ENCODE data around the gene FOXM1. TPM values are rescaled to one million over a fixed set of nuclear protein-coding genes. Genes with fewer than 3 reads are reported as not detected.

FOXM1 gene, protein sequence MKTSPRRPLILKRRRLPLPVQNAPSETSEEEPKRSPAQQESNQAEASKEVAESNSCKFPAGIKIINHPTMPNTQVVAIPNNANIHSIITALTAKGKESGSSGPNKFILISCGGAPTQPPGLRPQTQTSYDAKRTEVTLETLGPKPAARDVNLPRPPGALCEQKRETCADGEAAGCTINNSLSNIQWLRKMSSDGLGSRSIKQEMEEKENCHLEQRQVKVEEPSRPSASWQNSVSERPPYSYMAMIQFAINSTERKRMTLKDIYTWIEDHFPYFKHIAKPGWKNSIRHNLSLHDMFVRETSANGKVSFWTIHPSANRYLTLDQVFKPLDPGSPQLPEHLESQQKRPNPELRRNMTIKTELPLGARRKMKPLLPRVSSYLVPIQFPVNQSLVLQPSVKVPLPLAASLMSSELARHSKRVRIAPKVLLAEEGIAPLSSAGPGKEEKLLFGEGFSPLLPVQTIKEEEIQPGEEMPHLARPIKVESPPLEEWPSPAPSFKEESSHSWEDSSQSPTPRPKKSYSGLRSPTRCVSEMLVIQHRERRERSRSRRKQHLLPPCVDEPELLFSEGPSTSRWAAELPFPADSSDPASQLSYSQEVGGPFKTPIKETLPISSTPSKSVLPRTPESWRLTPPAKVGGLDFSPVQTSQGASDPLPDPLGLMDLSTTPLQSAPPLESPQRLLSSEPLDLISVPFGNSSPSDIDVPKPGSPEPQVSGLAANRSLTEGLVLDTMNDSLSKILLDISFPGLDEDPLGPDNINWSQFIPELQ
- polyA plus RNA-seq (ENCODE audit: insufficient read depth in 1 of 5, insufficient read length in 5 of 5, low replicate concordance in 1 of 5) = 10 to 100 TPM; 24.6 to 45.3 (median 32.0) TPM
- long read RNA-seq, donor 1, partial matches to known transcripts = 16 of 18 reads
- long read RNA-seq, donor 1, other reads (novel, unspliced or antisense) = 0 of 18 reads
- long read RNA-seq, donor 2, partial matches to known transcripts = 14 of 17 reads
- long read RNA-seq, donor 2, other reads (novel, unspliced or antisense) = 0 of 17 reads
- long read RNA-seq, donor 3, partial matches to known transcripts = 0 of 3 reads
- long read RNA-seq, donor 3, other reads (novel, unspliced or antisense) = 0 of 3 reads
- long read RNA-seq, donor 4, partial matches to known transcripts = 70 of 84 reads
- long read RNA-seq, donor 4, other reads (novel, unspliced or antisense) = 13 of 84 reads
- long read RNA-seq, donor 5, partial matches to known transcripts = 6 of 10 reads
- long read RNA-seq, donor 5, other reads (novel, unspliced or antisense) = 0 of 10 reads
- long read RNA-seq, donor 6, partial matches to known transcripts = 0 of 1 reads
- long read RNA-seq, donor 6, other reads (novel, unspliced or antisense) = 0 of 1 reads
- long read RNA-seq, donor 7, partial matches to known transcripts = 0 of 1 reads
- long read RNA-seq, donor 7, other reads (novel, unspliced or antisense) = 0 of 1 reads
- long read RNA-seq, donor 8, partial matches to known transcripts = 0 of 2 reads
- long read RNA-seq, donor 8, other reads (novel, unspliced or antisense) = 0 of 2 reads

DNA sequence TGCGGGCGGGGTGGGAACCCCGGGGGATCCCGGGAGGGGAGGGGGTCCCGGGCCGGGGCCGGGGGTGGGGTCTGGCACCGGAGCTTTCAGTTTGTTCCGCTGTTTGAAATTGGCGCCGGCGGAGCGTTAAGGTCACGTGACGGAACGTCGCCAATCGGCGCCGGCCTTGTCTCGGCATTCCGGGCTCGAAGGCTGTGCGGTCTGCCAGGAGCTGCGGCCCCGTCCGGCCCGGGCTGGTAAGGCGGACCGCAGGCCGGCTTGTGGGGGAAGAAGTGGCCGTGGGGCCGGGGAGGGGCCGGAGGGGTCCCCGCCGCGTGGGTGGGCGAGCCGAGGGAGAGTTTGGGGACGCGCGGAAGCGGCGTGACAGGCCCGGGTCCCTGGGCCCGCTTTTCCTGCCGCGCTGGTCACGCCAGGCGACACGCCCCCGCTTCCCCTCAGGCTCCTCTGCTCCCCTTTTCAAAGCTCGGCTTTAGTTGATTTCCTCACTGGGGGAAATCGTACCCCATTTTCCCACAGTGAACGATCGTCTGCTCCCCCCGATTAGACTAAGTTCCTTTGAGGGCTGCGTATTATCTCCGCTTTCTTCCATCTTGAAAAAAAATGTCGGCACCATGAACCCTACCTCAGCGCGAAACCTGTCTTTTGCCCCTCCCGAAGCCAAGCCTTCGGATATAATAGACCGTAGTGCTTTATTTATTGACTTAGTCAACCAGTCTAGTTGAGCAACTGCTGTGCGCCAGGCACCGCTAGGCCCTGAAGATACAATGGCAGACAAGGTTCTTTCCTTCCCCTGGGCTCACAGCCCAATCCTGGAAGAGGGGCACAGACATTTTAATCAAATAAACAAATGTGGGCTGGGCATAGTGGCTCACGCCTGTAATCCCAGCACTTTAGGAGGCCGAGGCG, at the start of gene FOXM1, which contains the start of gene RHNO1:
Gene FOXM1 (minus strand): TSS at position 128 of the 906 bp plus-strand sequence. CDS start 2,696 bp downstream, outside the sequence.
Gene RHNO1 (plus strand): TSS at position 177 of the 906 bp plus-strand sequence. CDS start 8,144 bp downstream, outside the sequence.
- peak; percentile 91 to 93 for DNase-seq

DNA sequence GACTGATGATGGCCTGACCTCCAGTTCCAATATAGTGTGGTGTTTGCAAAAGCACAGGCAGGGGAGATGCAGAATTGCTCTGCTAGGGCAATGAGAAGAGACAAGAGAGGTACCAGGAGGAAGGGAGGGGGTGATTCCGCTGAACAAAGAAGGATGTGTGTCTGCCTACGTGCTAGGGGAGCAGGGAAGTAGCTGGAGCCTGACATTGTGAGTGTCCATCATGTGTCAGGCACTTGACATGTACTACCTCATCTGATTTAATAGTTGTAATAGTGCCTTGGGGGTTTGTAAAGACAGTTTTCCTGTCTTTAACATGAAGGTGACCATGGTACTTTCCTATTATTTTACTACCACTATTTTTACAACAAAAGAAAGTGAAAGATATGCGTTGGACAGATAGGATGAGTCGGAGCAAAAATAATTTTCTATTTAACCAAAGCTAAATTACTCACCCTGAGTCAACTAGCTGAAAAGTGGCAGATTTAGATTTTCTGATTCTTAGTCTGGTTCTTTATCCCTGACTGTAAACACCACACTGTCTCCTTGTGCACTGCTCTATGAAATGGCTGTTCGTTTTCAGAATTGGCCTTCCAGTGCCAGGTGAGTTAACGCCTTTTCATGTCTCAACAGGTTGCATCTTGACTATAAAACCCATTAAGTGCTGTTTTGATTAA, 48.5 kb upstream of the FOXM1 start:
- DNase-seq = no peak

DNA sequence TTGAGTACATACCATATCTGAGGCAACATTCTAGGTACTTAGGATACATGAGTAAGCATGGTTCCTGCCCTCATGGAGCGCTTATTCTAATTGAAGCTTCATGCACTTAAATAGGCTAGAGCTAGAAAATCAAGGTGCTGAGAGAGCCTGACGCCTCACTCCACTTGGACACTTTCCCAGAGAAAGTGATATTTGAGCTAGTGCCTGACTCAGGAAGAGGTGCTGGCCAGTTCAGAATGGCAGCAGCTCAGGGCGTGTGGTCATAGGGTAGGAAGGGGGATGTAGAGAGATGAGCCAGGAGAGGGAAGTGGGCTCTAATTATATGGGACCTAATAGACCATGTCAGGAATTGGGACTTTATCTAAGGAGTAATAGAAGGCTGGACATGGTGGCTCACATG, 47.0 kb upstream of the FOXM1 start:
- no peak for DNase-seq

DNA sequence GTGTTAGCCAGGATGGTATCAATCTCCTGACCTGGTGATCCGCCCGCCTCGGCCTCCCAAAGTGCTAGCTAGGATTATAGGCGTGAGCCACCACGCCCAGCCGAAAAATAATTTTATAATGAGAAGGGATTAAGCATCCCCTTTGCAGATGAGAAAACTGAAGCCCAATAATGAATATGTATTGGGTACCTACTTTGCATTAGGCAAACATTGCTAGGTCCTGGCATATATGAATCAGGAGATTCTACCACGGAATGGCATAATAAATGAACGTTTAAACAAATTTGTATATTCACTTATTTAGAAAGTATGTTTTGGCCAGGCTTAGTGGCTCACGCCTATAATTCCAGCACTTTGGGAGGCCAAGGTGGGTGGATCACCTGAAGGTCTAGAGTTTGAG, 46.1 kb upstream of the FOXM1 start:
- no peak for DNase-seq

DNA sequence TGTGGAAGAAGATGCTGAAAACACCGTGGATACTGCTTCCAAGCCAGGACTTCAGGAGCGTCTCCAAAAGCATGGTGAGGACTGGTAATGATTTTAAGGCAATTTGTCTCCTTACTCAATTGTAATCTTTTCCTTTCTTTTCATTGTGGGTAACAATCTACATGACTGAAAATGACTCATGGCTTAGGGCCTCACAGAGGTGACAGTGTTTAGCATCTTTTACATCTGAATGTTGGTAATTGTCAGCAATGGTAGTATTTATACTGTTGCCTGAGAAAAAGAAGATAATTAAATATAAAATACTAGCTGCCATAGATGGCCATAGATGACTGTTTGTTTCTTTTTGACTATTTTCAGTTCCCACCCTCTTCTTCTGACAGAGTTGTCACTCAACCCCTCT, 45.4 kb upstream of the FOXM1 start:
- no peak for DNase-seq

DNA sequence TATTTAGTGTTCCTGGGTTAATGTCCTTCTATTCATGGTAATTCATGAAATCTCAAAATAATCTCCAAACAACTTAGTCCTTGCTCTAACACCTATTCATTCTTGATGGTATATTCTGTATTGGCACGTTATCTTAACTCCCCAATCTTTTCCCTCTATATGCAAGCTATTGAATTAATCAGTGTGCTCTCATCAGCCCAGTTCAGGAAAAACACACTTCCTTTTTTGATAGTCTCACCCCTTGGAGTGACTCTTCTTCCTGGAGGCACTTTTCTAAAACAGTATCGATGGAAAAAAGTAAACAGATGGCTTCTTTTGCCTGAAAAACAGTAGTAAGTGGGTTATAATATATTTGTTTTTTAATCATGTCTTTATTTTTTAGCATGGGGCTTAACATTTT, 42.3 kb upstream of the FOXM1 start:
- DNase-seq = no peak

DNA sequence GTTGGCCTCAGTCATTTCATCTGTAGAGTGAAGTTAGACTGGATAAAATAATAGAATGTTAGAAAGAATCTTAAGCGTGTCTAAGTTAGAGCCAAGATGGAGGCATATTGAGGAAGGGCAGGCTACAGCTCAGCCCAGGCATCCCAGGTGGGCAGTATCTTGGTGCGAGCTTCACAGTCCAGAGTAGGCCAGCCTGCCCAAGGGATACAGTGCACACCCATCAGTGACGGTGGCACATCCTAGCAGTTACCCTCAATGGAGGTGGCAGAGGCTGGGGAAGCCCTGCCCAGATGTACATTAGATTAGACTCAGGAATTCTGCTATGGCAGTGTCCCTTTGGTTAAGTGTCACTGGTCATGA, 35.2 kb upstream of the FOXM1 start:
- DNase-seq = no peak

DNA sequence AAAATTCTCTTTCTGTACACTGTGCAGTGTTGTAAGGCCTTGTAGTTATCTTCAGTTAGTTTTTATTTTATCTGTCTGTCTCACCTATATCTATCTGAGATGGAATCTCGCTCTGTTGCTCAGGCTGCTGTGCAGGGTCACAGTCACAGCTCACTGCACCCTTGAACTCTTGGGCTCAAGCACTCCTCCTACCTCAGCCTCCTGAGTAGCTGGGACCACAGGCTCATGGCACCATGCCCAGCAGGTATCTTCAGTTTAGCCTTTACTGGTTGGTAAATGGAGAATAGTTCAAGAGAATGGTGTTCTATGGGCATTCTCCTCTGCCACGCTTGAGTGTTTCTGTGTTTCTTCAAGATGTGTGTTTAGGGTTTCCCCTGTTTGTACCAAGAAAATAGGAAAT, 27.3 kb upstream of the FOXM1 start:
- DNase-seq = no peak

DNA sequence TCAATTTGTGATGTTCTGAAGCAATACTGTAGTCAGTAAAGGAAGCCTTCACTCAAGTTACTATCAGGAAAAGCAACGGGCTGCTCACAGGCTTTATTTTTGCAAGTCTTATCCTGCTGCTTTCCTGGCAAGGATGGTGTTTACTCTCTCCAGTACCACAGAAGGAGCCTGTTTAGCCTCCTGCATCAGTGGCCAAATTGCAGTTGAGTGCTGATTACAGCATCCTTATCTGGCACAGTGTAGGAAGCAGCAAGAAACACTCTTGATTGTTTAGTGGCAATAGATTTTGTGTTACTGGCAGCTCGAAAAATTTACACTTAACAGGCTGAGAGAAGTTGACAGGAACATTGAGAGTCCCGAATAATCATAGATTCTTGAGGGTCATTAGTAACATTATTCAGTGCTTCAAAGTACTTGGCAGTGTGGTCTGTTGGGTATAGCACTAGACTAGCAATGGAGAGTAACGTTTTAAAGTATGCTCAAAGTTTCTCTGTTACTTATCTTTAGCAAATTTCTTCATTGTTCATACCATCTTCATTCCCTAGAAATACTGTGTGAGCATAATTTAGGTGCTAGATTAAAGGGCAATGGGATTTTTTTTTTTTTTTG, 25.4 kb upstream of the FOXM1 start:
- DNase-seq = peak; percentile 34 to 60

DNA sequence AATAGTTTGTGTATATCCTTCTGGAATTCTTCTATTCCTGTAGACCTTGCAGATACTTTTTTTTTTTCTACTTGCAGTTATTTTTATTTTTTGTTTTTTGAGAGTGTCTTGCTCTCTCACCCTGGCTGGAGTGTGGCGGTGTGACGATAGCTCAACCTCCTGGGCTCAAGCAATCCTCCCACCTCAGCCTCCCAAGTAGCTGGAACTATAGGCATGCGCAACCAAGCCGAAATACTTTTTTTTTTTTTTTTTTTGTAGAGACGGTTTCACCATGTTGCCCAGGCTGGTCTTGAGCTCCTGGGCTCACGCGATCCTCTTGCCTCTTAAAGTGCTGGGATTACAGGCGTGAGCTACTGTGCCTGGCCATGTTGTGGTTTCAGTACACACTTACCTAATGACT, 23.7 kb upstream of the FOXM1 start:
- DNase-seq = no peak

DNA sequence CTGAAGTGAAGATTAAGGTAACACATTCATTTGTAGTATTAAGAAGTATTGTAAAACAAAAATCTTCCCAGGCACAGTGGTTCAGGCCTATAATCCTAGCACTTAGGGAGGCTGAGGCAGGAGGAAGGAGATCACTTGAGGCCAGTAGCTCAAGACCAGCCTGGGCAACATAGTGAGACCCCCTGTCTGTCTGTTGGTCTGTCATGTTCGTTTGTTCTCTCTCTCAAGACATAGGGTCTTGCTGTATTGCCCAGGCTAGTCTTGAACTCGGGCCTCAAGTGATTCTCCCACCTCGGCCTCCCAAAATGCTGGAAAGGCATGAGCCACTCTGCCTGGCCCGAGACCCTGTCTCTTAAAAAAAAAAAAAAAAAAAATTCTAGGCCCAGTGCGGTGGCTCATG, 20.4 kb upstream of the FOXM1 start:
- DNase-seq = no peak

DNA sequence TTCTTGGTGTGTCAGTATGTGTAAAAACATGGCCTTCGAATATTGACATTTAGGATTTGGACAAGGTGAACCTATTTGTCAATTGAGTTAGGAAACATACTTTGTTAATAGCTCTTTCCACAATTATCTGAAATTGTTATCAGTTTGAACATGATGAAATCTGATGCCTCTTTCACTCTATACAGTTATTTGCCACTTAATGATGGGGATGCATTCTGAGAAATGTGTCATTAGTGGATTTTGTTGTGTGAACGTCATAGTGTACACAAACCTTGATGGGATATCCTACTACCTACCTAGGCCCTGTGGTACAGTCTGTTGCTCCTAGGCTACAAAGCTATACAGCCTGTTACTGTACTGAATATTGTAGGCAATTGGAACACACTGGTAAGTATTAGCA, 18.5 kb upstream of the FOXM1 start:
- DNase-seq = no peak

DNA sequence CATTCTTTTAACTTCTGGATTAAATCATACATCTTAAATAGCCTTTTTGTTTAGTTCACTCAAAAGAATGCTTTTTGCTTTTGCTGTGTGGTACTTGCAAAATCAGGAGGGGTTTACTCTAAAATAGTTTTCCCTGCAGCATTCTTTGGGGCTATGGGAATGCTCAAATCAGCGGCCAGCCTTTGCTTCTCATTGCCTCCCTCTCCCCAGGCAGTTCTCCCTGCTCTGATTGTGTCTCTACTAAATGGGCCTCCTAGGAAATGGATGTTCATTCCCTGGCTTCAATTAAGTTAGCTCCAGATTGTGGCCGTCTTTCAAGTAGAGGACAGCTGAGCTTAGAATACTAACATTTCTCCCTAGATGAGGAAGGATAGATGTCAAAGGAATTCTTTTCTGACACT, 18.1 kb upstream of the FOXM1 start:
- no peak for DNase-seq

DNA sequence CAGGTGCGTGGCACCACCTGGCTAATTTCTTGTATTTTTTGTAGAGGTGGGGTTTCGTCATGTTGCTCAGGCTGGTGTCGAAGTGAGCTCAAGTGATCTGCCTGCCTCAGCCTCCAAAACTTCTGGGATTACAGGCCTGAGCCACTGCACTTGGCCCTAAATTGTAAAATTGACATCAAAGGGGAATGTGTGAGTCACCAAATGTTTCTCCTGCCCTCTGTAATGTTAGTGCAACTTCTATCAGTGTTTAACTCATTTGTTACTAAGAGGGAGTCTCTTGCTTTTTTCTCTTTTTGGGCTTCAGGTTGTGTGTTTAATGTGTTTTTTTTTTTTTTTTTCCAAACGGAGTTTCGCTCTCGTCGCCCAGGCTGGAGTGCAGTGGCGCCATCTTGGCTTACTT, 16.0 kb upstream of the FOXM1 start:
- no peak for DNase-seq

DNA sequence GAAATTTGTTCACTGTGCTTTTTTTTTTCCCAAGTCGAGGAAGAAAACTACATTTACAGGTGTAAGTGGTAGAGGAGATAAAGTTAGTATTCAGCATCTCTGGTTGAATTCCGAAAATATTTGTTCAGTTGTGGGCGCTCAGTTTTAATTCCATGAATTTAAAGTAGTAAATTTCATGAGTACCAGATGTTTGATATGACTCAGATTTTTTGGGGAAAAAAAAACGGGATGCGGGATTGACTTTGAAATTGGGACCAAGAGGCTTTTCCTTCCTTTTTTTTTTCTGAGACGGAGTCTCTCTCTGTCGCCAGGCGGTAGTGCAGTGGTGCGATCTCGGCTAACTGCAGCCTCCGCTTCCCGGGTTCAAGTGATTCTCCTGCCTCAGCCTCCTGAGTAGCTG, 15.3 kb upstream of the FOXM1 start:
- no peak for DNase-seq

DNA sequence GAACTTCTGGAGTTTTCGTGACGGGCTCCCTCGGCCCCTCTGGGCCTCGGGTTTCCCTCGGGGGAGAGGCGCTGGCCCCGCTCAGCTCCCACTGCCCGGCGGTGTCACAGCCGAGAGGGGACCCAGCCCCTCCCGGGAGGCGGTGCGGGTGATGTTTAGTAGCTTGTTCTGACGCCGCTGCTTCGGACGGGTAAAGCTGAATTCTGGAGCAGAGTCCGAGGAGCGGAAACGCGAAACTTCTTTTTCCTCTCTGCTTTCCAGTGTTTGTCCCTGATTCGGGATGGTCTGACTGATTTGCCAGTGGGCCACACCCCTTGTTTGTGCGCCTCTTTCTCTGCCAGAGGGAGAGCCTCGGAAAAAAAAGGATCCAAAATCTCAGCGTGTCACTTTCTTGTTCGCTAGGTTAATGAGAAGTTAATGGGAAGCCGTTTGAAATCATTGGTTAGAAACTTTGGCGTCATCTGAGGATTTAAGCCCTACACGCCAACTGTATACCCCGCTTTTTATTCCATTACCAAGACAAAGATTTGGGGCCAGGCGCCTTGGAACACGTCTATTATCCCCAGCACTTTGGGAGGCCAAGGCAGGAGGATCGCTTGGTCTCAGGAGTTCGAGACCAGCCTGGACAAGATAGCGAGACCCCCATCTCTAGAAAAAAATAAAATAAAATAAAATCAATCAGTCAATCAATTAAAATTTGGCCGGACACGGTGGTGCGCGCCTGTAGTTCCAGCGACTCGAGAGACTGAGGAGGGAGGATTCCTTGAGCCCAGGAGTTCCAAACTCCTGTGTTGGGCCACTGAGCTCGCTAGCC, 14.5 kb upstream of the FOXM1 start:
- DNase-seq = peak; percentile 74 to 78

DNA sequence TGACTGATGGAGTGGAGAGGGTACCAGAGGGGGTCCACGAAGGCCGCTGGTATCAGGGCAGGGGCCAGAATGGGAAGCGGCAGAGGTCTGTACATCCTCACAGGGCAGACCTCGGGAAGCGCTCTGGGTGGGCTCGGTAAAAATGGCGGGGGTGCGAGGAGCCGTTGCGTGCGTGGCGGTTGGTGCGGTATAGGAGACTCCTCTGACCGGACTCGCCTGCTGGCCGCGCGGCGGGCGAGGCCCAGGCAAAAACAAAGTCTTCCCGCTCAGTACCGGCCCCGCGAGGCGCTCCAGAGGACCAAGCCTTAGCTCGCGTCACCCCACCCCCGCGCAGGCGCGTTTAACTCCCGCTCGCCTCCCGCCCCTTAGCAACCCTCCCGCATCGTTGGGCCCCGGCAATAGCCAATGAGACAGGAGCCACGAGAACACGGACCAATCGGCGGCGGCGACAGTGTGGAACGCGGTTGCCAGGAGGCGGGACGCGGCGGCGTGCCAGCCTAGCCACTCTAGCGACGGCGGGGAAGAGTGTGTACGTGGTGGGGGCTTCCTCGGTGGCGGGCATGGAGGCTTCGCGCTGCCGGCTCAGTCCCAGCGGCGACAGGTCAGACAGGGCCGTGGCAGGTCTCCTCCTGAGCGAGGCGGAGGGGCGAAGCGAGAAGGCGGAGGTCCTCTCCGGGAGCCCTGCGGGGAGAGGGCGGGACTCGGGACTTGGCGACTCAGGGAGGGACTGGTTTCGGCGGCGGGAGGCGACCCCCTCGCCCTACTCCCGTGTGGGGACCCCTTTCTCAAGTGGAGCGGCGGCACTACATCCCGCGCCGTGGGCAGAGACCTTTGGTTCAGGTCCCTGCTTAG, 13.6 kb upstream of the FOXM1 start, which contains the start of gene TULP3:
Gene TULP3 (plus strand): TSS at position 504 of the 852 bp plus-strand sequence. CDS start 57 bp downstream, at position 561.
- DNase-seq = peak; percentile 98 to 99
